KMS-11 (cell line): ENCODE results near the gene ZNF205.
"Not testable (repeated sequence)": the region's sequence is repeated elsewhere in the genome, so short reads cannot be mapped to it uniquely, and the experiment has no call there.

Experiments
- H2AFZ ChIP-seq: fragments of 200-600 bp; sonication (generic); 2 replicates; pipeline ENCODE4 v1.6.1; 2016; ENCODE audit warnings: antibody characterized with exemption, mixed run types, low read depth
- H3K27ac ChIP-seq: fragments of 200-600 bp; sonication (generic); 2 replicates; pipeline ENCODE4 v1.6.1; 2016; ENCODE audit warnings: mild to moderate bottlenecking, mixed run types
- H3K27me3 ChIP-seq: fragments of 200-600 bp; sonication (generic); 2 replicates; pipeline ENCODE4 v1.6.1; 2017; ENCODE audit warnings: mild to moderate bottlenecking, low read depth, mixed run types, moderate library complexity; ENCODE audit not compliant: insufficient read depth
- H3K36me3 ChIP-seq: fragments of 200-600 bp; sonication (generic); 2 replicates; pipeline ENCODE4 v1.6.1; 2017; ENCODE audit warnings: mild to moderate bottlenecking, mixed run types; ENCODE audit not compliant: insufficient read depth
- H3K4me1 ChIP-seq: fragments of 200-600 bp; sonication (generic); 2 replicates; pipeline ENCODE4 v1.6.1; 2016; ENCODE audit warnings: mild to moderate bottlenecking, low read depth, mixed run types; ENCODE audit not compliant: poor library complexity, severe bottlenecking
- H3K4me2 ChIP-seq: fragments of 200-600 bp; sonication (generic); 2 replicates; pipeline ENCODE4 v1.7.0; 2016; ENCODE audit warnings: mild to moderate bottlenecking, mixed run types
- H3K4me3 ChIP-seq: fragments of 200-600 bp; sonication (generic); IDR thresholded peaks from 2 replicates; pipeline ENCODE4 v1.6.1; 2017; ENCODE audit warnings: low read depth, low read length, mixed read lengths; ENCODE audit not compliant: insufficient read depth
- H3K79me2 ChIP-seq: fragments of 200-600 bp; sonication (generic); 2 replicates; pipeline ENCODE4 v1.6.1; 2016; ENCODE audit warnings: low read depth, mixed run types; ENCODE audit not compliant: insufficient read depth
- H3K9ac ChIP-seq: fragments of 200-600 bp; sonication (generic); 2 replicates; pipeline ENCODE4 v1.6.1; 2016; ENCODE audit warnings: mild to moderate bottlenecking, mixed run types
- H4K20me1 ChIP-seq: fragments of 200-600 bp; sonication (generic); 2 replicates; pipeline ENCODE4 v1.6.1; 2016; ENCODE audit warnings: mild to moderate bottlenecking, mixed run types; ENCODE audit not compliant: insufficient read depth
- TF ChIP-seq, protein P1 (sequence below): fragments of 200-600 bp; sonication (generic); conservative IDR thresholded peaks from 2 replicates; pipeline ENCODE4 v1.6.1; 2017; ENCODE audit warnings: low read depth, mild to moderate bottlenecking, antibody characterized with exemption, low read length, moderate library complexity, mixed read lengths

The ZNF205 gene

DNA sequence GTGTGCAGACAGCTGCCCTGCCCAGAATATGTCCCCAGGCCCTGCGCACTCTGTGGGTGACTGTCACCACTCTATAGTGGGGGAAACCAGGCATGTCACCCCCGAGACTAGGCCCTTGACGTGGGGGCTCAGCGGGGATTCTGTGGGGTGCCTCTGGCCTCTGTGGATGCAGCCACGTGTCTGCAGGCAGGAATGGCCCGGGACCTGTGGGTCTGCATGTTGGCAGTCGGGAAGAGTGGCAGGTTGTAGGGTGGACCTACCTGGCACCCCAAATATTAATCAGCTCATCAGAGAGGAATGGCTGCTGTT lies 46.0 kb upstream of the ZNF205 start:
- Histone ChIP-seq H3K36me3 (no peaks in the 10 kb centered on the region), H3K4me2 (no peak overlapping the region), H3K27ac (no peak overlapping the region), H3K27me3 (peaks cover 4% of the 10 kb centered on the region; the same call in 1 of the 2 replicates), H3K4me3 (no peak overlapping the region), H2AFZ (no peak overlapping the region), H3K79me2 (no peaks in the 10 kb centered on the region), H4K20me1 (no peaks in the 10 kb centered on the region), H3K9ac (no peak overlapping the region), H3K4me1 (peaks cover 8% of the 10 kb centered on the region)
- TF ChIP-seq, protein P1, sequence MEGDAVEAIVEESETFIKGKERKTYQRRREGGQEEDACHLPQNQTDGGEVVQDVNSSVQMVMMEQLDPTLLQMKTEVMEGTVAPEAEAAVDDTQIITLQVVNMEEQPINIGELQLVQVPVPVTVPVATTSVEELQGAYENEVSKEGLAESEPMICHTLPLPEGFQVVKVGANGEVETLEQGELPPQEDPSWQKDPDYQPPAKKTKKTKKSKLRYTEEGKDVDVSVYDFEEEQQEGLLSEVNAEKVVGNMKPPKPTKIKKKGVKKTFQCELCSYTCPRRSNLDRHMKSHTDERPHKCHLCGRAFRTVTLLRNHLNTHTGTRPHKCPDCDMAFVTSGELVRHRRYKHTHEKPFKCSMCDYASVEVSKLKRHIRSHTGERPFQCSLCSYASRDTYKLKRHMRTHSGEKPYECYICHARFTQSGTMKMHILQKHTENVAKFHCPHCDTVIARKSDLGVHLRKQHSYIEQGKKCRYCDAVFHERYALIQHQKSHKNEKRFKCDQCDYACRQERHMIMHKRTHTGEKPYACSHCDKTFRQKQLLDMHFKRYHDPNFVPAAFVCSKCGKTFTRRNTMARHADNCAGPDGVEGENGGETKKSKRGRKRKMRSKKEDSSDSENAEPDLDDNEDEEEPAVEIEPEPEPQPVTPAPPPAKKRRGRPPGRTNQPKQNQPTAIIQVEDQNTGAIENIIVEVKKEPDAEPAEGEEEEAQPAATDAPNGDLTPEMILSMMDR, result no peak

DNA sequence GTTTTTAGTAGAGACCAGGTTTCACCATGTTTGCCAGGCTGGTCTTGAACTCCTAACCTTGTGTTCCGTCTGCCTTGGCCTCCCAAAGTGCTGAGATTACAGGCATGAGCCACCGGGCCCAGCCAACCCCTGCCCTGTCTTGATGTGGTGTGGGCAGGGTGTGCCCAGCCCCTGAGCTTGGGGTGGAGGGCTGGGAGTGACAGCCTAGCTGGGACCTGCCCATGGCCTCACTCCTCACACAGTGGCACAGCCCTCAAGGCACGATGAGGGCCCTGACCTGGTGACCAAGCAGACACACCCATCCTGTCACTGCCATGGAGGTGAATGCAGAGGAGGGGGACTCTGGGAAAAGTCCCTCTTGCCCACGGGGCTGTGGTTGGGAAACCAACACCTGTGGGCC lies 43.9 kb upstream of the ZNF205 start:
- Histone ChIP-seq H4K20me1 (no peaks in the 10 kb centered on the region), H3K4me2 (no peak overlapping the region), H3K27me3 (0 out of 2 replicates have a peak, but pooled peaks cover 1% of the 10 kb centered on the region), H3K4me3 (no peak overlapping the region), H3K4me1 (peaks cover 8% of the 10 kb centered on the region), H3K9ac (no peak overlapping the region), H2AFZ (no peak overlapping the region), H3K79me2 (no peaks in the 10 kb centered on the region), H3K36me3 (no peaks in the 10 kb centered on the region), H3K27ac (no peak overlapping the region)
- TF ChIP-seq, protein P1, result no peak

DNA sequence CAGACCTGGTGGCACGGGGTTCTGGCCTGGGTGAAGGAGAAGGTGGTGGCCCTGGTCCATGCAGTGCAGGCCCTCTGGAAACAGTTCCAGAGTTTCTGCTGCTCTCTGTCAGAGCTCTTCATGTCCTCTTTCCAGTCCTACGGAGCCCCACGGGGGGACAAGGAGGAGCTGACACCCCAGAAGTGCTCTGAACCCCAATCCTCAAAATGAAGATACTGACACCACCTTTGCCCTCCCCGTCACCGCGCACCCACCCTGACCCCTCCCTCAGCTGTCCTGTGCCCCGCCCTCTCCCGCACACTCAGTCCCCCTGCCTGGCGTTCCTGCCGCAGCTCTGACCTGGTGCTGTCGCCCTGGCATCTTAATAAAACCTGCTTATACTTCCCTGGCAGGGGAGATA lies 43.2 kb upstream of the ZNF205 start:
- H3K4me1 ChIP-seq, H3K36me3 ChIP-seq, H3K27ac ChIP-seq, H3K4me2 ChIP-seq, H2AFZ ChIP-seq, H3K27me3 ChIP-seq, H3K4me3 ChIP-seq, H3K9ac ChIP-seq, H4K20me1 ChIP-seq, H3K79me2 ChIP-seq: not testable (repeated sequence)

DNA sequence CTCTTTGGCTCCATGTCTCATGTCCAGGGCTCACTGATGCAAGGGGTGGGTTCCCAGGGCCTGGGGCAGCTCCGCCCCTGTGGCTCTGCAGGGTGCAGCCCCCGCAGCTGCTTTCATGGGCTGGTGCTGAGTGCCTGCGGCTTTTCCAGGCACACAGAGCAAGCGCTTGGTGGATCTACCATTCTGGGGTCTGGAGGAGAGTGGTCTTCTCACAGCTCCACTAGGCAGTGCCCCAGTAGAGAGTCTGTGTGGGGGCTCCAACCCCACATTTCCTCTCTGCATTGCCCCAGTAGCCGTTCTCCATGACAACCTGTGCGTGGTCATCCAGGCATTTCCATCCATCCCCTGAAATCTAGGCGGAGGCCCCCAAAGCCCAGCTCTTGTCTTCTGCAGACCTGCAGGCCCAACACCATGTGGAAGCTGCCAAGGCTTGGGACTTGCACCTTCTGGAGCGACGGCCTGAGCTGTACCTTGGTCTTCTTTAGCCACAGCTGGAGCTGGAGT lies 41.7 kb upstream of the ZNF205 start:
- Histone ChIP-seq H3K4me3 (no peak overlapping the region), H3K79me2 (no peaks in the 10 kb centered on the region), H3K4me1 (peaks cover 13% of the 10 kb centered on the region), H3K27me3 (peaks cover 4% of the 10 kb centered on the region; the same call in 1 of the 2 replicates), H3K36me3 (no peaks in the 10 kb centered on the region), H3K4me2 (no peak overlapping the region), H4K20me1 (no peaks in the 10 kb centered on the region), H2AFZ (no peak overlapping the region), H3K27ac (no peak overlapping the region), H3K9ac (no peak overlapping the region)
- TF ChIP-seq, protein P1, result no peak

DNA sequence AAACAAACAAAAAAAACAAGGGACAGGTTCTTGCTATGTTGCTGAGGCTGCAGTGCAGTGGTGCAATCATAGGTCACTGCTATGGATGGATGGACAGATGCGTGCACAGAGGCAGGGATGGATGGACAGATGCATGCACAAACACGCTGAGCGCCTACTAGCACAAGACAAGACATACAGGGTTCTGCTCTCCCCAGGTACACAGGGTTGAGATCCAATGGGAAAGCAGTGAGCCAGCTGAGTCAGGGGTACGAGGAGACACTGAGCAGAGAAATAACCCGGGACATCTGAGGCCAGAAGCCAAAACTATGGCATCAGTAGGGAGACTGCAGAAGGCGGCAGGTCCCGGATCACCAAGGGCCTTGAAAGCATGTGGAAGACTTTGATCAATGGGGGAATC lies 40.7 kb upstream of the ZNF205 start:
- H3K27ac ChIP-seq, result no peak overlapping the region
- H3K4me1 ChIP-seq, result peaks cover 12% of the 10 kb centered on the region
- no peaks in the 10 kb centered on the region for H4K20me1 ChIP-seq
- H3K9ac ChIP-seq, result no peak overlapping the region
- TF ChIP-seq, protein P1, result no peak
- no peak overlapping the region for H2AFZ ChIP-seq
- H3K4me2 ChIP-seq, result no peak overlapping the region
- H3K36me3 ChIP-seq, result no peaks in the 10 kb centered on the region
- no peak overlapping the region for H3K4me3 ChIP-seq
- H3K27me3 ChIP-seq, result peaks cover 4% of the 10 kb centered on the region; the same call in 1 of the 2 replicates
- H3K79me2 ChIP-seq, result no peaks in the 10 kb centered on the region

DNA sequence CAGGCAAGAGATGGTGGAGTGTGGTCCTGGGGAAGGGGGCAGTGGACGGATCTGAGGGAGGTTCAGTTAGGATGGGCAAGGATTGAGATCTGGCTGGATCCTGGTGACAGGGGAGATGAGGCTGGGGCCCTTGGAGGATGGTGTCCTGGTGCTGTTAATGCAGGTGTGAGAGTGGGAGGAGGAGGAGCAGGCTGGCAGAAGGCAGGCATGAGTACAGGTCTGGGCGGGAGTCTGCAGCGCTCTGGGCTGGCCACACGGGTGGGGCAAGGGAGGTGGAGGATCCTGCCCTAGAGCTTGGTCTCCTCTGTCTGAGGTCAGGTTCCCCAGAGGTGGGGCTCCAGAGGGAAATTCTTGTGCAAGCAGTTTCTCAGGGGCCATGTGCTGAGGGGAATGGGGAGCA lies 40.2 kb upstream of the ZNF205 start:
- H3K4me3 ChIP-seq, H2AFZ ChIP-seq, H3K79me2 ChIP-seq, H3K36me3 ChIP-seq, H4K20me1 ChIP-seq, H3K4me2 ChIP-seq, H3K27ac ChIP-seq, H3K27me3 ChIP-seq, H3K9ac ChIP-seq: not testable (repeated sequence)
- H3K4me1 ChIP-seq, result peaks cover 12% of the 10 kb centered on the region

DNA sequence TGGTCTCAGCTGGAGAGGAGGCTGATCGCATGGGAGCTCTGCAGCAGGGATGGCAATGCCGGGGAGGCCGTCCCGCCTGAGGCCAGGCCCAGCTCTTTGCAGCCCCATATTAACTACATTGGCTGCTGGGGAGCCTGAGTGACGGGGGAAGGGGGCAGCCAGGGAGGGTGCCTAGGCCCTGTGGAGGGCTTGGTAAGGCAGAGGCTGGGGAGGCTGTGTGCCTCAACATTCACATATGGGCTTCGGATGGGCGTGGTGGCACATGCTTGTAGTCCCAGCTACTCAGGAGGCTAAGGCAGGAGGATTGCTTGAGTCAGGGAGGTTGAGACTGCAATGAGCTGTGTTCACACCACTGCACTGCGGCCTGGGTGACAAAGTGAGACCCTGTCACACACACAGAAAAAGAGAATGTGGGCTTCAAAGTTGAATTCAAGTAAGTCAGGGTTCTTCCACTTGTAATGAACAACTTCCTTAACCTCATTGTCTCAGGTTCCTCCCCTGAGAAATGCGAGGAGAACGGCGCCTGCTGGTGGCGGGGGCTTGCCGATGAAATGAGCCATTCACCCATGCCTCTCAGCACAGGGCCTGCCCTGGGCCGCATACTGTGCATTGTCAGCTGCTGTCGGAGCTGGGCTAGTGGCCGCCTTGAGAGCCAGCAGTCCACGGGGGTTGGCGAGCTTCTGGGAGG lies 39.7 kb upstream of the ZNF205 start:
- not testable (repeated sequence) for H3K9ac ChIP-seq, H3K4me2 ChIP-seq, H3K36me3 ChIP-seq, H3K4me3 ChIP-seq, H3K79me2 ChIP-seq, H3K27ac ChIP-seq, H4K20me1 ChIP-seq, H2AFZ ChIP-seq
- H3K27me3 ChIP-seq, result peaks cover 15% of the 10 kb centered on the region; the same call in 1 of the 2 replicates
- H3K4me1 ChIP-seq, result peaks cover 12% of the 10 kb centered on the region
